ENCODE data around the gene CYTH4. TPM values are rescaled to one million over a fixed set of nuclear protein-coding genes. Genes with fewer than 3 reads are reported as not detected.

CYTH4 gene
- total RNA-seq, 1 donor from 2014 or later, result not detected

DNA sequence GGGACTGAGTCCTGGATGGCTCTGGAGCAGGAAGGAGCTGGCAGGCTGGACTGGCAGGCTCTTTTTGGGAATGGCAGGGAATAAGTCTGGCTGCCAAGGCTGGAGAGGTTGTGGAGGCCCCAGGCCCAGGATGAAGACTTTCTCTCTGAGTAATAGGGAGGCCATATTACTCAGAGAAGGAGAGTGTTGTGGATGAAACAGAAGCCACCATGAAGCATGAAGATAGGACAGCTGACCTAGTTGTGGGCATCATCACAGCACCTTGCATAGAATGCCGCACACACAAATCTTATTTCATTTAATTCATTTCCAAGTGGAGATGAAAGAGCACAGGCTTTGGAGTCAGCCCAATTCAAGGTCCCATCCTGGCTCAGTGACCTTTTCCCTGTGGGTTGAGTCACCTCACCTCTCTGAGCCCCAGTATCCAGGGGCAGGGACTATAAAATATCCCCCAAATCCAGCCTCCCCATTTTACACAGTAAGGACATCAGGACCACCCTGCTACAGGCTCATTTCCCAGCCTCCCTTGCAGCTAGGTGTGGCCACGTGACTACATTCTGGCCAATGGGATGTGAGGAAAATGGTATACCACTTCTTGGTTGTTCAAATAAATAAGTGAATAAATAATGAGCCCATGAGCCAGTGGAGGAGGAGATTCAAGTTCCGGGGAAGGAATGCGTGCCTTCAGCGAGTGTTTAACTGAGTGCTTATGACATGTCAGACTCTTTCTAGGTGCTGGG is 9.4 kb downstream of the CYTH4 start:
- TF ChIP-seq, protein P1, sequence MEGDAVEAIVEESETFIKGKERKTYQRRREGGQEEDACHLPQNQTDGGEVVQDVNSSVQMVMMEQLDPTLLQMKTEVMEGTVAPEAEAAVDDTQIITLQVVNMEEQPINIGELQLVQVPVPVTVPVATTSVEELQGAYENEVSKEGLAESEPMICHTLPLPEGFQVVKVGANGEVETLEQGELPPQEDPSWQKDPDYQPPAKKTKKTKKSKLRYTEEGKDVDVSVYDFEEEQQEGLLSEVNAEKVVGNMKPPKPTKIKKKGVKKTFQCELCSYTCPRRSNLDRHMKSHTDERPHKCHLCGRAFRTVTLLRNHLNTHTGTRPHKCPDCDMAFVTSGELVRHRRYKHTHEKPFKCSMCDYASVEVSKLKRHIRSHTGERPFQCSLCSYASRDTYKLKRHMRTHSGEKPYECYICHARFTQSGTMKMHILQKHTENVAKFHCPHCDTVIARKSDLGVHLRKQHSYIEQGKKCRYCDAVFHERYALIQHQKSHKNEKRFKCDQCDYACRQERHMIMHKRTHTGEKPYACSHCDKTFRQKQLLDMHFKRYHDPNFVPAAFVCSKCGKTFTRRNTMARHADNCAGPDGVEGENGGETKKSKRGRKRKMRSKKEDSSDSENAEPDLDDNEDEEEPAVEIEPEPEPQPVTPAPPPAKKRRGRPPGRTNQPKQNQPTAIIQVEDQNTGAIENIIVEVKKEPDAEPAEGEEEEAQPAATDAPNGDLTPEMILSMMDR (conservative IDR thresholded peaks at IDR 0.05; ENCODE audit: low read depth, low read length), result no peak
- DNase-seq (ENCODE audit: low read depth), result no peak
- H3K4me3 ChIP-seq (ENCODE audit: low read depth, low read length), result no peak overlapping the region

DNA sequence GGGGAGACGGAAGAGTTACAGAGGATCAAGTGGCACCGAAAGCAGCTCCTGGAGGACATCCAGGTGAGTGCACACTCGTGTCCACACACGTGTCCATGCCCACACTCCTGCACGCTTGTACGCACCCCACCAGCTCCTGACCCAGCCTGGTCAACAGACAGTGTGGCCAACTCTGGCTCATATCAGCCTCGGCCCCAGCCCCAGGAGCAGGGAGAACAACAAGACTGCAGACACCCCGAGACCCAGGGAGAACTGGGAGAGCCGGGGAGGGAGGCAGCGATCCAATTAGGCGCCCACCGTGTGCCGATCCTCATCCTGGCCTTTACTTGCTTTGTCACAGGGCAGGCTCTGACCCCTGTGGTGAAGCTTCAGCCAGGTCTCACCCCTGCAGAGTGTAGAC is 10.3 kb downstream of the CYTH4 start:
- no peak for DNase-seq (ENCODE audit: low read depth)
- TF ChIP-seq, protein P1 (conservative IDR thresholded peaks at IDR 0.05; ENCODE audit: low read depth, low read length), result no peak
- no peak overlapping the region for H3K4me3 ChIP-seq (ENCODE audit: low read depth, low read length)

DNA sequence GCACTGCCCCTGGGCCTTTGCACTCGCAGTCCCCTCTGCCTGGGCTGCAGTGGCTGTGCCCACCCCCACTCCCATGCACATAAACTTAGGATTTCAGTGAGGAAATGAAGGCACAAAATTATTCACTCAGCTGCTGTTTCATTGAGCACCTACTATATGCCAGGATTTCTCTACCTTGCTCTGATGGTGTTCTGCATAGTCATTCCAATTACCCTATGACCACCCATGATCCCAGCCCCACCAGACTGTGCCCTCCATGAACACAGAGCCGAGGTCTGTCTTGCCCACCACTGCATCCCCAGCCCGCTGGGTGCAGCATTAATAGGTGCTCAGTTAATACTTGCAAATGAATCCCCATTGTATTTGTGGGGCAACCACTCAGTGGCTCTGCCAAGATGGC is 10.9 kb downstream of the CYTH4 start:
- no peak overlapping the region for H3K4me3 ChIP-seq (ENCODE audit: low read depth, low read length)
- no peak for DNase-seq (ENCODE audit: low read depth)
- TF ChIP-seq, protein P1 (conservative IDR thresholded peaks at IDR 0.05; ENCODE audit: low read depth, low read length), result no peak

DNA sequence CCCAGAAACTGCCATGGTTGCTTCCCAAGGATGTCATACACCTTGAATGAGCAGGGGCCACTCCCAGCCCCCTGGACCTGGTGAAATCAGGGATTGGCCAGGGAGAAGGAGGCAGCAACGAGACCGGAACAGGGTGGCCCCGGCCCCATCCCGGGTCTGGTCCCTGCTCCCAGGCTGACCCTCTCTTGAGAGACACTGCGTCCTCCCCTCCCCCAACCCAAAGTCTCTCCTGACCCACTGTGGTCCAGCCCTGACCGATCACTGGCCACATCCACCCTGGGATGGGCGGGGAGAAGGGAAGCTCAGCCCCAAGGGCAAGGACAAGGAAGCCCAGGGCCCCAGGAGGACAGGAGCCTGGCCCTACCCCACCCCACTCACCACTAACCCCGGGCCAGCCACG is 12.4 kb downstream of the CYTH4 start:
- TF ChIP-seq, protein P1 (conservative IDR thresholded peaks at IDR 0.05; ENCODE audit: low read depth, low read length), result no peak
- H3K4me3 ChIP-seq (ENCODE audit: low read depth, low read length), result no peak overlapping the region
- DNase-seq (ENCODE audit: low read depth), result no peak

DNA sequence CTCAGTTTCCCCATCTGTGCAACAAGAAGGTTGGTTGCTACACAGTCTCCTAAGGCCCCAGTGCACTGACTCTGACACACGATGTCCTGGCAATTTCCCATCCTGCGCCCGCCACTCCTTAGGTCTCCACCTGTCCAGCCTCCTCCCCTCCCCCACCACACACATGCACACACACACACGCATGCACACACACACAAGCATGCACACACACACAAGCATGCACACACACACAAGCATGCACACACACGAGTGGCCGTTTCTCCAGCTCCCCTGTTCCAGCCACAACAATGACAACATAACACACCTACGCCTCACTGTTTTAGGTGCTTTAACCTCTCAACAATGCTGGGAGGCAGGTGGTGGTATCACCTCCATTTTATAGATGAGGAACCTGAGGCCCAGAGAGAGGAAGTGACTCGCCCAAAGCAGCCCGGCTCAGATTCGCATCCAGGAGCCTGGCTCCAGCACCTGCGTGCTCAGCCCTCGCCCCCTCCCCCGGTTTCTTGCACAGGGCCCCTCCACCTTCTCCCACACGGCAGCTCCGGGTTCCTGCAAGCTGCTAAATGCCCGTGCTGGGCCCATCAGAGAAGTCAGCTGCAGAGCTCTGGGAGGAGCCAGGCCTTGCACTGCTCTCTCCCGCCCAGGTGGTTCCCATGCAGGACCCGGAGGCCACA is 13.0 kb downstream of the CYTH4 start:
- H3K4me3 ChIP-seq (ENCODE audit: low read depth, low read length), result no peak overlapping the region
- TF ChIP-seq, protein P1 (conservative IDR thresholded peaks at IDR 0.05; ENCODE audit: low read depth, low read length), result no peak
- no peak for DNase-seq (ENCODE audit: low read depth)

DNA sequence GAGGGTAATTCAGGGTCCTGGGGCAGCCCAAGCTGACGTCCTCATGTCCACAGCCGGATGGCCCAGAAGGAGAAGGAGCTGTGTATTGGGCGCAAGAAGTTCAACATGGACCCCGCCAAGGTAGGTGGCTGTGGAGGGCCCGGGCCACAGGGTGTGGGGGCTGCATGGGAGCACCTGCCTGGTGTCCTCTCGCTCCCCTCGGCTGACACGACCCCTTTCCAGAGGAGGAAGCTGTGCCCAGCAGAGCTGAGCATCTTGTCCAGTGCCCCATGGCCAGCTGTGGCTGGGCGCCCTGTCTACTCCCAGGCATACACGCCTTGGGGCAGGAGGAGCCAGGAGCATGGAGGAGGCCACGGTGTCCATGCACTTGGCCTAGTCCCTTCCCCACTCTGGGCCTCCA is 13.6 kb downstream of the CYTH4 start:
- TF ChIP-seq, protein P1 (conservative IDR thresholded peaks at IDR 0.05; ENCODE audit: low read depth, low read length), result no peak
- no peak overlapping the region for H3K4me3 ChIP-seq (ENCODE audit: low read depth, low read length)
- no peak for DNase-seq (ENCODE audit: low read depth)
